Breast epithelium (tissue), 4 donors: ENCODE results near the gene EGR4. TPM values are rescaled to one million over a fixed set of nuclear protein-coding genes. Genes with fewer than 3 reads are reported as not detected.

Source experiments
- DNase-seq, 2 donors: peaks; one replicate each; pipeline ENCODE4 v3.0.0-alpha.2; 2019; ENCODE audit warnings: low spot score in 2 of 2
- H3K27ac ChIP-seq, 2 donors: fragments of 200-600 bp; sonication (generic) in 1 of 2; one replicate each; pipeline ENCODE4 v1.5.1; 2016 to 2019; ENCODE audit warnings: mild to moderate bottlenecking in 1 of 2
- H3K27me3 ChIP-seq, 2 donors: fragments of 200-600 bp; sonication (generic) in 1 of 2; one replicate each; pipeline versions ENCODE4 v1.5.1 to v1.6.0; 2017 to 2019; ENCODE audit warnings: control low read depth in 1 of 2, mild to moderate bottlenecking in 1 of 2
- H3K36me3 ChIP-seq: fragments of 200-600 bp; one replicate; pipeline ENCODE4 v1.5.1; 2019
- H3K4me1 ChIP-seq, 2 donors: fragments of 200-600 bp; sonication (generic); one replicate each; pipeline ENCODE4 v1.5.1; 2016 to 2019; ENCODE audit warnings: control low read depth in 1 of 2
- H3K4me3 ChIP-seq, 3 donors: fragments of 200-600 bp; sonication (generic); 1 replicate in 2 of 3; 2 replicates in 1 of 3; pipeline ENCODE4 v1.5.1; 2016 to 2019; ENCODE audit warnings: mild to moderate bottlenecking in 3 of 3, moderate library complexity in 2 of 3
- H3K9me3 ChIP-seq, 2 donors: fragments of 200-600 bp; sonication (generic) in 1 of 2; one replicate each; pipeline ENCODE4 v1.5.1; 2016 to 2019; ENCODE audit warnings: control low read depth in 1 of 2
- CTCF ChIP-seq, 3 donors: fragments of 450-650 bp; IDR thresholded peaks; one replicate each; pipeline ENCODE4 v1.5.1; 2016 to 2017; ENCODE audit warnings: antibody characterized with exemption in 3 of 3, mild to moderate bottlenecking in 3 of 3, moderate library complexity in 3 of 3
- POLR2A ChIP-seq: fragments of 450-650 bp; IDR thresholded peaks from one replicate; pipeline ENCODE4 v1.6.1; 2016; ENCODE audit warnings: antibody characterized with exemption, mild to moderate bottlenecking, moderate library complexity
- POLR2AphosphoS5 ChIP-seq, 3 donors: sonication (generic); formaldehyde crosslinking; IDR thresholded peaks; one replicate each; pipeline ENCODE4 v1.6.1; 2017; ENCODE audit warnings: antibody characterized with exemption in 3 of 3
- intact Hi-C: fragments of 100-400 bp; cut with DNase I; formaldehyde crosslinking; loops from one replicate; pipeline ENCODE4 v1.15.1; 2023; ENCODE audit warnings: low total_unique reads
- total RNA-seq, 3 donors: library from RNA; depleted of rRNA; stranded (reverse); fragments of >200 nt; gene quantifications; one replicate each; pipeline ENCODE4 v1.1.0, GENCODE V29; 2016

EGR4 gene
- total RNA-seq, 3 donors from 2014 or later = not detected

- no peaks in the 10 kb centered on the region for H3K36me3 ChIP-seq
- H3K27ac ChIP-seq = no peak overlapping the region
- no peak overlapping the region for H3K4me3 ChIP-seq
- H3K4me1 ChIP-seq = no peaks in the 10 kb centered on the region
- DNase-seq = no peak
- H3K9me3 ChIP-seq = no peaks in the 10 kb centered on the region
- peaks cover 0 to 16% of the 10 kb centered on the region in 2 donors for H3K27me3 ChIP-seq
- intact Hi-C loops = no loop called here
- no peak for TF ChIP-seq CTCF (IDR thresholded peaks at IDR 0.05)
- no peak for TF ChIP-seq POLR2A
- no peak for TF ChIP-seq POLR2AphosphoS5 (IDR thresholded peaks at IDR 0.05)
Measured at GRCh38 chr2:73301636-73302035, 8.3 kb upstream of the EGR4 start.

- intact Hi-C loops = no loop called here
- Histone ChIP-seq H3K4me1 (no peaks in the 10 kb centered on the region), H3K27me3 (peaks cover 0 to 23% of the 10 kb centered on the region in 2 donors), H3K36me3 (no peaks in the 10 kb centered on the region), H3K4me3 (no peak overlapping the region), H3K9me3 (no peaks in the 10 kb centered on the region), H3K27ac (no peak overlapping the region)
- no peak for DNase-seq
- TF ChIP-seq POLR2AphosphoS5 (IDR thresholded peaks at IDR 0.05) (no peak), POLR2A (no peak), CTCF (IDR thresholded peaks at IDR 0.05) (no peak)
Measured at GRCh38 chr2:73300926-73301325, 7.6 kb upstream of the EGR4 start.

- TF ChIP-seq POLR2A = no peak
- TF ChIP-seq POLR2AphosphoS5 (IDR thresholded peaks at IDR 0.05) = no peak
- no peak for TF ChIP-seq CTCF (IDR thresholded peaks at IDR 0.05)
- no peak for DNase-seq
- H3K9me3 ChIP-seq = no peaks in the 10 kb centered on the region
- H3K27me3 ChIP-seq = peaks cover 5 to 56% of the 10 kb centered on the region in 2 donors
- no peak overlapping the region for H3K4me3 ChIP-seq
- intact Hi-C loops = no loop called here
- no peaks in the 10 kb centered on the region for H3K36me3 ChIP-seq
- peaks cover 0 to 11% of the 10 kb centered on the region in 2 donors for H3K4me1 ChIP-seq
- no peak overlapping the region for H3K27ac ChIP-seq
Measured at GRCh38 chr2:73297586-73297985, 4.2 kb upstream of the EGR4 start.

- no peak for DNase-seq
- Histone ChIP-seq H3K4me3 (no peak overlapping the region), H3K27me3 (peaks cover 9 to 61% of the 10 kb centered on the region in 2 donors), H3K27ac (no peak overlapping the region), H3K4me1 (peaks cover 0 to 11% of the 10 kb centered on the region in 2 donors), H3K9me3 (no peaks in the 10 kb centered on the region), H3K36me3 (no peaks in the 10 kb centered on the region)
- TF ChIP-seq POLR2AphosphoS5 (IDR thresholded peaks at IDR 0.05) = no peak
- TF ChIP-seq CTCF (IDR thresholded peaks at IDR 0.05) = no peak
- TF ChIP-seq POLR2A = no peak
- intact Hi-C loops = no loop called here
Measured at GRCh38 chr2:73297151-73297559, 3.8 kb upstream of the EGR4 start.

GRCh38 chr2:73295751-73296400 lies 2.5 kb upstream of the EGR4 start:
- intact Hi-C loops = no loop called here
- peaks cover 12 to 74% of the 10 kb centered on the region in 2 donors for H3K27me3 ChIP-seq
- H3K9me3 ChIP-seq = no peaks in the 10 kb centered on the region
- no peak overlapping the region for H3K27ac ChIP-seq
- no peak overlapping the region for H3K4me3 ChIP-seq
- TF ChIP-seq CTCF (IDR thresholded peaks at IDR 0.05) (no peak), POLR2AphosphoS5 (IDR thresholded peaks at IDR 0.05) (no peak), POLR2A (no peak)
- no peak for DNase-seq
- peaks cover 0 to 11% of the 10 kb centered on the region in 2 donors for H3K4me1 ChIP-seq
- H3K36me3 ChIP-seq = no peaks in the 10 kb centered on the region
